ENCODE measurements around the gene SRC.
A peak's percentile ranks its signal among the peaks of the same experiment; 100 is the strongest.

Gene SRC

GRCh38 chr20:37313546-37314091 lies 32.3 kb upstream of the SRC start:
- TF ChIP-seq CTCF (IDR thresholded peaks at IDR 0.05; ENCODE audit: low read depth, low read length, missing control alignments): no peak
- H3K36me3 ChIP-seq (replicated peaks): peaks cover 6% of the 10 kb centered on the region

GRCh38 chr20:37314099-37314498 lies 31.8 kb upstream of the SRC start:
- H3K27ac ChIP-seq: peak overlapping the region; percentile 86
- no peak overlapping the region for H3K4me3 ChIP-seq (ENCODE audit: low read depth, low read length)
- no peaks in the 10 kb centered on the region for H3K27me3 ChIP-seq (replicated peaks)
- peaks cover 6% of the 10 kb centered on the region for H3K36me3 ChIP-seq (replicated peaks)
- no peak for DNase-seq
- in situ Hi-C loops (cut with HindIII; ENCODE audit: low pct_ligation_motif_present, low sequenced_read_pairs): no loop called here
- no peak for TF ChIP-seq CTCF (IDR thresholded peaks at IDR 0.05; ENCODE audit: low read depth, low read length, missing control alignments)

More at GRCh38 chr20:37313546-37314091, 32.3 kb upstream of the SRC start:
- no peak for DNase-seq
- Histone ChIP-seq H3K27ac (no peak overlapping the region), H3K4me3 (ENCODE audit: low read depth, low read length) (no peak overlapping the region), H3K27me3 (replicated peaks) (no peaks in the 10 kb centered on the region)
- in situ Hi-C loops (cut with HindIII; ENCODE audit: low pct_ligation_motif_present, low sequenced_read_pairs): no loop called here

GRCh38 chr20:37314617-37315016 lies 31.3 kb upstream of the SRC start:
- TF ChIP-seq CTCF (IDR thresholded peaks at IDR 0.05; ENCODE audit: low read depth, low read length, missing control alignments): no peak
- Histone ChIP-seq H3K4me3 (ENCODE audit: low read depth, low read length) (no peak overlapping the region), H3K27ac (peak overlapping the region; percentile 86), H3K36me3 (replicated peaks) (peaks cover 6% of the 10 kb centered on the region), H3K27me3 (replicated peaks) (no peaks in the 10 kb centered on the region)
- no peak for DNase-seq
- in situ Hi-C loops (cut with HindIII; ENCODE audit: low pct_ligation_motif_present, low sequenced_read_pairs): no loop called here

GRCh38 chr20:37315021-37315451 lies 30.9 kb upstream of the SRC start:
- no peaks in the 10 kb centered on the region for H3K27me3 ChIP-seq (replicated peaks)
- in situ Hi-C loops (cut with HindIII; ENCODE audit: low pct_ligation_motif_present, low sequenced_read_pairs): no loop called here
- H3K36me3 ChIP-seq (replicated peaks): peaks cover 6% of the 10 kb centered on the region
- DNase-seq: peak; percentile 88
- TF ChIP-seq CTCF (IDR thresholded peaks at IDR 0.05; ENCODE audit: low read depth, low read length, missing control alignments): no peak
- peak overlapping the region; percentile 86 for H3K27ac ChIP-seq
- H3K4me3 ChIP-seq (ENCODE audit: low read depth, low read length): no peak overlapping the region

- peaks cover 6% of the 10 kb centered on the region for H3K36me3 ChIP-seq (replicated peaks)
- in situ Hi-C loops (cut with HindIII; ENCODE audit: low pct_ligation_motif_present, low sequenced_read_pairs): no loop called here
- peak overlapping the region; percentile 86 for H3K27ac ChIP-seq
- DNase-seq: no peak
- no peaks in the 10 kb centered on the region for H3K27me3 ChIP-seq (replicated peaks)
- no peak for TF ChIP-seq CTCF (IDR thresholded peaks at IDR 0.05; ENCODE audit: low read depth, low read length, missing control alignments)
- H3K4me3 ChIP-seq (ENCODE audit: low read depth, low read length): no peak overlapping the region
Measured at GRCh38 chr20:37315452-37316110, 30.4 kb upstream of the SRC start.

Measured in brain microvascular endothelial cell (primary cell).